Measurements from ENCODE around the gene MITF.

The MITF gene

GRCh38 chr3:69738859-69739203 lies 433 bp upstream of the MITF start:
- intact Hi-C loops (cut with micrococcal nuclease) = loop anchor here (5.0 kb wide), 2 partner anchors 38 to 53 kb away; no protein-coding TSS in a partner anchor
- peaks cover 14% of the 10 kb centered on the region for H3K36me3 Mint-ChIP-seq (ENCODE audit: low read depth)
- H3K4me1 Mint-ChIP-seq (ENCODE audit: low read depth) = peaks cover 41% of the 10 kb centered on the region
- H3K27me3 Mint-ChIP-seq = no peaks in the 10 kb centered on the region
- no peaks in the 10 kb centered on the region for H3K9me3 Mint-ChIP-seq
- peak overlapping the region; percentile 90 for H3K27ac Mint-ChIP-seq
- peak overlapping the region; percentile 90 for H3K4me3 Mint-ChIP-seq

GRCh38 chr3:69740103-69741021 lies 1.1 kb downstream of the MITF start:
- peak overlapping the region; percentile 90 for H3K27ac Mint-ChIP-seq
- H3K36me3 Mint-ChIP-seq (ENCODE audit: low read depth) = peaks cover 14% of the 10 kb centered on the region
- H3K9me3 Mint-ChIP-seq = no peaks in the 10 kb centered on the region
- no peaks in the 10 kb centered on the region for H3K27me3 Mint-ChIP-seq
- H3K4me3 Mint-ChIP-seq = peak overlapping the region; percentile 90
- H3K4me1 Mint-ChIP-seq (ENCODE audit: low read depth) = peaks cover 52% of the 10 kb centered on the region
- intact Hi-C loops (cut with micrococcal nuclease) = no loop called here

- H3K9me3 Mint-ChIP-seq = no peaks in the 10 kb centered on the region
- peaks cover 14% of the 10 kb centered on the region for H3K36me3 Mint-ChIP-seq (ENCODE audit: low read depth)
- peak overlapping the region; percentile 90 for H3K4me3 Mint-ChIP-seq
- peak overlapping the region; percentile 90 for H3K27ac Mint-ChIP-seq
- H3K4me1 Mint-ChIP-seq (ENCODE audit: low read depth) = peaks cover 56% of the 10 kb centered on the region
- no peaks in the 10 kb centered on the region for H3K27me3 Mint-ChIP-seq
- intact Hi-C loops (cut with micrococcal nuclease) = no loop called here
Observed at GRCh38 chr3:69741032-69741767, 1.9 kb downstream of the MITF start.

GRCh38 chr3:69742391-69742790 lies 3.1 kb downstream of the MITF start:
- intact Hi-C loops (cut with micrococcal nuclease) = no loop called here
- H3K4me3 Mint-ChIP-seq = no peak overlapping the region
- no peaks in the 10 kb centered on the region for H3K9me3 Mint-ChIP-seq
- H3K4me1 Mint-ChIP-seq (ENCODE audit: low read depth) = peaks cover 68% of the 10 kb centered on the region
- no peak overlapping the region for H3K27ac Mint-ChIP-seq
- H3K36me3 Mint-ChIP-seq (ENCODE audit: low read depth) = peaks cover 14% of the 10 kb centered on the region
- H3K27me3 Mint-ChIP-seq = no peaks in the 10 kb centered on the region

- peaks cover 73% of the 10 kb centered on the region for H3K4me1 Mint-ChIP-seq (ENCODE audit: low read depth)
- H3K27me3 Mint-ChIP-seq = no peaks in the 10 kb centered on the region
- H3K4me3 Mint-ChIP-seq = no peak overlapping the region
- peaks cover 8% of the 10 kb centered on the region for H3K36me3 Mint-ChIP-seq (ENCODE audit: low read depth)
- no peaks in the 10 kb centered on the region for H3K9me3 Mint-ChIP-seq
- intact Hi-C loops (cut with micrococcal nuclease) = no loop called here
- no peak overlapping the region for H3K27ac Mint-ChIP-seq
Observed at GRCh38 chr3:69743975-69744906, 5.0 kb downstream of the MITF start.

- H3K4me1 Mint-ChIP-seq (ENCODE audit: low read depth) = peaks cover 71% of the 10 kb centered on the region
- H3K4me3 Mint-ChIP-seq = no peak overlapping the region
Observed at GRCh38 chr3:69745505-69745904, 6.2 kb downstream of the MITF start.

GRCh38 chr3:69746119-69746518 lies 6.9 kb downstream of the MITF start:
- Mint-ChIP-seq H3K4me1 (ENCODE audit: low read depth) (peaks cover 71% of the 10 kb centered on the region), H3K4me3 (no peak overlapping the region), H3K36me3 (ENCODE audit: low read depth) (no peaks in the 10 kb centered on the region), H3K27me3 (no peaks in the 10 kb centered on the region), H3K27ac (peak overlapping the region; percentile 78), H3K9me3 (no peaks in the 10 kb centered on the region)
- intact Hi-C loops (cut with micrococcal nuclease) = no loop called here

More at GRCh38 chr3:69745505-69745904, 6.2 kb downstream of the MITF start:
- Mint-ChIP-seq H3K9me3 (no peaks in the 10 kb centered on the region), H3K27ac (no peak overlapping the region), H3K27me3 (no peaks in the 10 kb centered on the region), H3K36me3 (ENCODE audit: low read depth) (no peaks in the 10 kb centered on the region)
- intact Hi-C loops (cut with micrococcal nuclease) = no loop called here

GRCh38 chr3:69747511-69748258 lies 8.4 kb downstream of the MITF start:
- intact Hi-C loops (cut with micrococcal nuclease) = no loop called here
- H3K9me3 Mint-ChIP-seq = no peaks in the 10 kb centered on the region
- no peaks in the 10 kb centered on the region for H3K27me3 Mint-ChIP-seq
- peaks cover 71% of the 10 kb centered on the region for H3K4me1 Mint-ChIP-seq (ENCODE audit: low read depth)
- peak overlapping the region; percentile 78 for H3K27ac Mint-ChIP-seq
- no peaks in the 10 kb centered on the region for H3K36me3 Mint-ChIP-seq (ENCODE audit: low read depth)
- H3K4me3 Mint-ChIP-seq = peak overlapping the region; percentile 28

GRCh38 chr3:69748503-69748902 lies 9.2 kb downstream of the MITF start:
- H3K9me3 Mint-ChIP-seq = no peaks in the 10 kb centered on the region
- H3K4me1 Mint-ChIP-seq (ENCODE audit: low read depth) = peaks cover 76% of the 10 kb centered on the region
- peaks cover 7% of the 10 kb centered on the region for H3K36me3 Mint-ChIP-seq (ENCODE audit: low read depth)
- intact Hi-C loops (cut with micrococcal nuclease) = no loop called here
- H3K4me3 Mint-ChIP-seq = peak overlapping the region; percentile 28
- H3K27me3 Mint-ChIP-seq = no peaks in the 10 kb centered on the region
- H3K27ac Mint-ChIP-seq = peak overlapping the region; percentile 78

GRCh38 chr3:69749461-69749860 lies 10.2 kb downstream of the MITF start:
- intact Hi-C loops (cut with micrococcal nuclease) = no loop called here

GRCh38 chr3:69750549-69750948 lies 11.3 kb downstream of the MITF start:
- Mint-ChIP-seq H3K27me3 (no peaks in the 10 kb centered on the region), H3K4me1 (ENCODE audit: low read depth) (peaks cover 76% of the 10 kb centered on the region), H3K27ac (peak overlapping the region; percentile 9), H3K4me3 (no peak overlapping the region), H3K36me3 (ENCODE audit: low read depth) (peaks cover 19% of the 10 kb centered on the region), H3K9me3 (no peaks in the 10 kb centered on the region)
- intact Hi-C loops (cut with micrococcal nuclease) = no loop called here

More at GRCh38 chr3:69749461-69749860, 10.2 kb downstream of the MITF start:
- H3K36me3 Mint-ChIP-seq (ENCODE audit: low read depth) = peaks cover 17% of the 10 kb centered on the region
- H3K4me3 Mint-ChIP-seq = no peak overlapping the region
- peaks cover 77% of the 10 kb centered on the region for H3K4me1 Mint-ChIP-seq (ENCODE audit: low read depth)
- H3K27ac Mint-ChIP-seq = no peak overlapping the region
- no peaks in the 10 kb centered on the region for H3K9me3 Mint-ChIP-seq
- no peaks in the 10 kb centered on the region for H3K27me3 Mint-ChIP-seq

- Mint-ChIP-seq H3K4me1 (ENCODE audit: low read depth) (peaks cover 76% of the 10 kb centered on the region), H3K27me3 (no peaks in the 10 kb centered on the region), H3K27ac (peak overlapping the region; percentile 9), H3K9me3 (no peaks in the 10 kb centered on the region), H3K4me3 (no peak overlapping the region), H3K36me3 (ENCODE audit: low read depth) (peaks cover 19% of the 10 kb centered on the region)
- intact Hi-C loops (cut with micrococcal nuclease) = no loop called here
Observed at GRCh38 chr3:69751074-69751476, 11.8 kb downstream of the MITF start.

GRCh38 chr3:69752241-69752640 lies 13.0 kb downstream of the MITF start:
- intact Hi-C loops (cut with micrococcal nuclease) = no loop called here
- H3K4me1 Mint-ChIP-seq (ENCODE audit: low read depth) = peaks cover 76% of the 10 kb centered on the region
- peak overlapping the region; percentile 17 for H3K27ac Mint-ChIP-seq
- no peak overlapping the region for H3K4me3 Mint-ChIP-seq
- H3K9me3 Mint-ChIP-seq = no peaks in the 10 kb centered on the region
- H3K27me3 Mint-ChIP-seq = no peaks in the 10 kb centered on the region
- peaks cover 19% of the 10 kb centered on the region for H3K36me3 Mint-ChIP-seq (ENCODE audit: low read depth)

Data from dendritic cell treated with granulocyte-macrophage colony-stimulating factor and Interleukin-4, amounts not matched to agents 40 ng/mL and 50 ng/mL, for 4 days (primary cell).